ENCODE data around the gene ARMS2.

GRCh38 chr10:122420624-122421007, 33.8 kb upstream of the ARMS2 start:
- TF ChIP-seq CTCF (conservative IDR thresholded peaks at IDR 0.05; ENCODE audit: low read depth, low read length) (no peak), EZH2 (IDR thresholded peaks at IDR 0.05; ENCODE audit: low read length, unreplicated experiment) (no peak)
